AG10803 (cell line): Measurements from ENCODE around the gene SH3BP4.
A peak's percentile ranks its signal among the peaks of the same experiment; 100 is the strongest.

Experiments
- DNase-seq: peaks from one replicate; pipeline ENCODE4 v3.0.0; 2010; ENCODE audit warnings: low read depth
- H3K4me3 ChIP-seq: 2 replicates; pipeline ENCODE4 v1.5.1; 2011; ENCODE audit warnings: mild to moderate bottlenecking, low read length, control low read depth
- CTCF ChIP-seq: conservative IDR thresholded peaks from 2 replicates; pipeline ENCODE4 v1.5.1; 2011; ENCODE audit warnings: mild to moderate bottlenecking, low read length, control low read depth, inconsistent platforms

The SH3BP4 gene

GRCh38 chr2:234999740-235000425 lies 48.1 kb downstream of the SH3BP4 start:
- no peak overlapping the region for H3K4me3 ChIP-seq
- no peak for TF ChIP-seq CTCF
- no peak for DNase-seq

- no peak overlapping the region for H3K4me3 ChIP-seq
- DNase-seq: no peak
- TF ChIP-seq CTCF: no peak
These were observed 48.8 kb downstream of the SH3BP4 start for GRCh38 chr2:235000426-235001236.

GRCh38 chr2:235001237-235002133 lies 49.7 kb downstream of the SH3BP4 start:
- no peak for TF ChIP-seq CTCF
- H3K4me3 ChIP-seq: no peak overlapping the region
- no peak for DNase-seq

- no peak overlapping the region for H3K4me3 ChIP-seq
- DNase-seq: peak; percentile 66
- no peak for TF ChIP-seq CTCF
These were observed 50.6 kb downstream of the SH3BP4 start for GRCh38 chr2:235002198-235003095.

GRCh38 chr2:235003096-235003775 lies 51.4 kb downstream of the SH3BP4 start:
- no peak for DNase-seq
- TF ChIP-seq CTCF: no peak
- H3K4me3 ChIP-seq: no peak overlapping the region
